NCI-H2029 (cell line): ENCODE results near the gene SHROOM2.
A peak's percentile ranks its signal among the peaks of the same experiment; 100 is the strongest.

Experiments used
- DNase-seq: peaks from one replicate; lab custom pipeline; 2025; lab: John Stamatoyannopoulos, UW

SHROOM2 gene

DNA sequence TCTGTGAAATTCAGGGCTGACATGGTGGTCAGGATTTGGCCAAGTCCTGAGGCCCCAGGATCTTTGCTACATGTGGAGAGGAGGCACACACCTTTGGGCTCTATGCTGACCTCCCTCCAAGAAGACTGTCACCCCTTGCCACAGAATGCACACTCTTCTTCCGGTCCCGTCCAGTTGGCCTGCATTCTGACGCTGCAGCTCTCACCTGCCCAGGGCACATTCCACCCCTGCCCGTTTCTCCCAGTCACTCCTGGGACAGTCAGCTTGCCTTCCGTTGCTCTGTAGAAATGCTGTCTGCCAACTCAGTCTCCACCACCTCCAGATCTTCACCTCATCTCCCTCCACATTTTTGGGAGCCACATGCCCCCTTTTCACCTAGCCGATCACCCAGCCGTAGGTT is 76.7 kb downstream of the SHROOM2 start:
- DNase-seq: no peak

DNA sequence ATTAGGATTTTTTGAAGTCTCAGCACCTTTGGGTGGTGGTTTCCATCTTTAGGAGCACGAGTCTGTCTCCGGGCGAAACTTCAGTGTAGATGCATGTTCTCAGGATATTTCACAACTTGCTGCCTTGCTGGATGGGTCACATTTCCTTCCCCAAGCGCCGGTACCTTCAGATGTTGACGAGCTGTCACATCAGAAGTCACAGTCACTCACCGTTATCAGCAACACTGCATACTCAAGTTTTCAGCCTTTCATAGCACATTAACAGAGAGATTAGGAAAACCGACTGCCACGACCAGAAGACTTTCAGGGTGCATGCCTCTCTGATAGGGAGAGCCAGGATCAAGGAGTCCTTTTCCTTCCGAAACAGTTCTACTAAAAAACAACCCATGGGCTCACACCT is 77.8 kb downstream of the SHROOM2 start:
- no peak for DNase-seq

- no peak for DNase-seq
These were observed 79.7 kb downstream of the SHROOM2 start for GRCh38 chrX:9865804-9866472.

GRCh38 chrX:9866633-9867032 is 80.4 kb downstream of the SHROOM2 start:
- no peak for DNase-seq

DNA sequence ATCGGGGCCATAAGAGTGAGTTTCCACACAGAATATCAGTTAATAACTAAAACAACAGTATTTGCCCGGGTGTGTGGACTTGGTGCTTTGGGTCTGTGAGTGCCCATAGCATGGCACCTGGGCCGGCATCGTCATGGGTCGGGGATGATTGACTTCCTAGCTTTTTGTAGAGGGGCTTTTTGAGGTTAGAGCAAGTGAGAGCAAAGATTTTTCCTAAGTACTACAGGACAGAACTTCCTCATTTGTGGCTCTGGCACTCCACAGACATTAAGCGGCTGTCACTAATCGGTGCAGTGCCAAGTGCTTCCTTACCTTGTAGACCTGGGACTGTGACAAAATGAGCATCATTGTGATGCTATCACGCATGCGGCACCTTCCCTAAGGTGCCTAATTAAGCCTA is 81.0 kb downstream of the SHROOM2 start:
- no peak for DNase-seq

GRCh38 chrX:9867753-9868152 is 81.5 kb downstream of the SHROOM2 start:
- DNase-seq: no peak

DNA sequence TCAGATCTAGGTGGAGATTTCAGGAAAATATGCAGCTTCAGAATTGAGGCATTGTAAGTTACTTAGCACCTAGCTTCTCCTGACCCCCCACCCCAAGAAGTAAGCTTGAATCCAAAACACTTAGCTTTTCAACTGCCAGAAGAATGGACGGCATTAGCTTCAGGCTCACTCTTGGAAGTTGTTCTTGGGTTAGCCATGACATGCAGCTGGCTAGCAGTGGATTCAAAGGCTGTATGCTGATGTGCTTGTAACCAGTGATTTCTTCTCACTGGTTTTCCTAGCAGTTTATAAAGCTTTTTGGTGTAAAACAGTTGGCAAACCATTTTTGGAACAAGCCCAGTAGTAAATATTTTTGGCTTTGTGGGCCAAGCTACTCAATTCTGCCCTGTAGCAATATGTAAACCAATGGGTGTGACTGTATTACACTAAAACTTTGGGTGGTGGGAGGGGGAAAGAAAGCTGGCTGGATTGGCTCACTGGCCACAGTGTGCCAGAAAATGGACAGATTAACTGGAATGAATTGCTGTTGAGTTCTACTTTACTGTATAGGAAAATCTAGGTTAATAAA is 85.6 kb downstream of the SHROOM2 start:
- no peak for DNase-seq

- DNase-seq: no peak
These were observed 87.1 kb downstream of the SHROOM2 start for GRCh38 chrX:9873360-9873759.

DNA sequence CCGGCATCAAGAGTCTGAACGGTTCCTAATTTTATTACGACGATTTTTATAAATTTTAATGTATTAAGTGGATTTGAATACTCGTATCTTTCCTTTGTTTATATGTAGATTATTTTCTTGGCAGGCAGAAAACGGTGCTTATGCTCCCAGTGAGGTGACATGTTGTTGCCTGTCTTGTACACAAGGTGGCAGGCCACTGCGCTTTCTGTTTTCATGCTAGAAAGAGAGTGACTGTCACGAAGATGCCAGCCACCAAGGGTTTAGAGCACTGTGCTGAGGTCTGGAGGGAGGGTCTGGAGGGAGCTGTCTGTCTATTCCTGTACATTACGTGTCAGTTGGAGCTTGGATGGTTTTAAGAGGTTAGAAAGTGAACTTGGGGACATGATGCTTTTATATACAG is 87.7 kb downstream of the SHROOM2 start:
- no peak for DNase-seq

DNA sequence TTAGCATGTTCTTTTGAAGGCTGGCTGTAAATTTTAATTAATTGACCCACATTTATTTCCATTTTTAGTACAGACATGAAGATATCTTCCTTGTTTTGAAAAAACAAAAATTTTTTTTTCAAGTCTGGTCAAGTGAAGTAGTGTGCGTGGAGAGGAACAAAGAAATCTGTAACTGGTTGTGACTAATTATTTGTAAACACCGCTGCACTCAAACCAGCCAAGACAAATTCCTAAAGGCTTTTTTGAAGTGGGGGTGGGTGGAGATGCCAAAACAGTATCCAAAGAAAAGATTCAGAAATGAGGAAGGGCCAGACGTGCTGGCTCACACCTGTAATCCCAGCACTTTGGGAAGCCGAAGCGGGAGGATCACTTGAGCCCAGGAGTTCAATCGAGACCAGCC is 88.3 kb downstream of the SHROOM2 start:
- no peak for DNase-seq

GRCh38 chrX:9875801-9876200 is 89.6 kb downstream of the SHROOM2 start:
- no peak for DNase-seq

DNA sequence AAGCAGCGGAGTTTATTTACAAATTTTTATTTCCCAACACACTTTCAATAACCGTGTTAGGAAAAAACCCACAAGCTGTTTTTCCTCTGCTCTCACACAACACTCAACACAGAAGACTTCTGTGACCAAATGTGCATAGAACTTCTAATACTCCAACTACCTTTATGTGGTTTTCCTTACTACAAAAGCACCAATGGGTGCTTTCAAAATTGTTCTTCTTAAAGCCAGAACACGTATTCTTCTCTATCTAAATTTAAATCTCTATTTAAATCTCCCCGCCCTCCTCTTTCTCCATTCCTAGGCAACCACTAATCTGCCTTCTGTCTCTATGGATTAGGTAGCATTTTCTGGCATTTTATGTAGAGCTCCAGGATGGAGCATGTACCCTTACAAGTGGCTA is 90.0 kb downstream of the SHROOM2 start:
- no peak for DNase-seq

- no peak for DNase-seq
These were observed 92.1 kb downstream of the SHROOM2 start for GRCh38 chrX:9878146-9878820.

GRCh38 chrX:9880237-9880636 is 94.0 kb downstream of the SHROOM2 start:
- no peak for DNase-seq

- DNase-seq: no peak
These were observed 94.6 kb downstream of the SHROOM2 start for GRCh38 chrX:9880870-9881269.

- no peak for DNase-seq
These were observed 96.6 kb downstream of the SHROOM2 start for GRCh38 chrX:9882669-9883446.

GRCh38 chrX:9884031-9884779 is 98.0 kb downstream of the SHROOM2 start:
- DNase-seq: no peak

- DNase-seq: peak; percentile 19
These were observed 98.9 kb downstream of the SHROOM2 start for GRCh38 chrX:9885150-9885549.

DNA sequence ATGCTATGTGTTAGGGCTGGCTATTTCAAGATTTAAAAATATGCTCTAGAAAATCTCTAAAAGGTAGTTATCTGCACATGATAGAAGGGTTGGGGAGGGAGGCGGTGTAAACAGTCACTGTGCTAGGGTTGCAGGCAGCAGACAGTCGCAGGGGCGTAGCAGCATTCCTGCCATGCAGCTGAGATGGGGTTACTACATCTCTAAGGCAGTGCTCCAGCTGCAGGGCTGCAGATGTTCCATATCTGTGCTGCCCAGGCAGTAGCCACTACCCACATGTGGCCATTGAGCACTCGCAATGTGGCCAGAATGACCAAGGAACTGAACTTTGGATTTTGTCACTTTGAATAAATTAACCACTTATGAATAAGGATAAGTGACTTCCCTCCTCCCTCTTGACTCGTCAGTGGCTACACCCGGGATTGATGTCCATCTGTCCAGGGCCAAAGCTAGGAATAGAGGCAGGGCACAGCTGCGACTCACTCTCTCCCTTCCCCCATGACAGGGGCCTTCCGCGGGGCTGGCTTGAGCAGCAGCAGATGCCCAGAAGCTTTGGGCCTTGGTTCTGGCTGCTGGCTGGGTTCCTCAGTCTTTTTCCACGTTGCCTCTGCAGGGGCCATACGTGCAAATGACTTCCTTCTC is 101.5 kb downstream of the SHROOM2 start:
- no peak for DNase-seq

- DNase-seq: no peak
These were observed 102.8 kb downstream of the SHROOM2 start for GRCh38 chrX:9888953-9889470.

DNA sequence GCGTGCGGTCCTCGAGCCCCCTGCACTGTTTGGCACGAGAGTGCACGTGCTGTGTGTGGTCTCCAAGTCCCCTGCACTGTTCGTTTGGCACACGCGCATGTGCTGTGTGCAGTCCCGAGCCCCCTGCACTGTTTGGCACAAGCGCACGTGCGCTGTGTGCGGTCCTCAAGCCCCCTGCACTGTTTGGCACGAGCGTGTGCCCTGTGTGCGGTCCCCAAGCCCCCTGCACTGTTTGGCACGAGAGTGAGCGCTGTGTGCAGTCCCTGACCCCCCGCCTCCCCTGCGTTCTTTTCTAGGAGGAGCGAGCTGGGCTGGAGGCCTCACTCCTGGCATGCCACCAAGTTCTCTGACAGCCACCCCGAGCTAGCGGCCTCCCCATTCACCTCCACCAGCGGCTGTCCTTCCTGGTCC is 104.5 kb downstream of the SHROOM2 start:
- DNase-seq: no peak
